Measurements from ENCODE around the gene IPPK. TPM values are rescaled to one million over a fixed set of nuclear protein-coding genes. Genes with fewer than 3 reads are reported as not detected.

The IPPK gene
- total RNA-seq, 2 experiments from 2014 or later = 9.4 to 9.7 TPM

DNA sequence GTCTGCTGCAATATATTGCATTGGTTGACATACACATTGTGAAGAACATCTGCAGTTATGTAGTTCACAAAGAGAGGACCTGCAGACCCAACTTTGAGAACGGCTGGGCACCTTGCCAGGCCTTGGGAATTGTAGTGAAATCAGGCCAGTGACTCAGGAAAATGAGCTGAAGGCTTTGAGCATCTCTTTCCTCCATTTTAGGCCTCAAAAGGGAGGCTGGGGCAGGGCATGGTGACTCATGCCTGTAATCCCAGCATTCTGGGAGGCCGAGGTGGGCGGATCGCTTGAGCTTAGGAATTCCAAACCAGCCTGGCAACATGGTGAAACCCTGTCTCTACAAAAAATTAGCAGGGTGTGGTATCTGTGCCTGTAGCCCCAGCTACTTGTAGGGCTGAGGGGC is 1.4 kb upstream of the IPPK start:
- ATAC-seq (ENCODE audit: low read depth) (no peak), DNase-seq (peak; percentile 24)
- H3K4me3 Mint-ChIP-seq = peak overlapping the region; percentile 89
- H3K36me3 Mint-ChIP-seq = peaks cover 8% of the 10 kb centered on the region
- no peaks in the 10 kb centered on the region for H3K9me3 Mint-ChIP-seq
- H3K27me3 Mint-ChIP-seq = no peaks in the 10 kb centered on the region
- H3K4me1 Mint-ChIP-seq = peaks cover 25% of the 10 kb centered on the region
- no peak overlapping the region for H3K27ac Mint-ChIP-seq
- POLR2A ChIA-PET = interaction anchor here (1.9 to 2.0 kb wide), 2 partner anchors 93 to 346 kb away, joined by 13 to 17 read pairs; partner anchors contain the start of genes BICD2, CENPP and NOL8

DNA sequence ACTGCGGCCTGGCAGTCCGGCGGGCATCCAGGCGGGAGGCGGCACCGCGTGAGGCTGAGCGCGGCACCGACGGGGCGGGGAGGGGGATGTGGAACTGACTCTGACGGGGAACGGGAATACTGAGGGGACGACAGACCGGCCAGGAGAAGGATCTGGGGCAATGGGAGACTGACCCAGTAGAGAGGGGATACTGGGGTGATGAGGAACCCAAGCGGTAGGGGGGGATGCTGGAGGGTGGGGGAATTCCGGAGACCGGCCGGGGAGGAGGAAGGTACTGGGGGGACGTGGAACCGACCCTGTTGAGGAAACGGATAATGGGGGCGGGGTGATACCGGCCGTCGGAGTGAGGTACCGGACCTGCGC is 423 bp downstream of the IPPK start:
- H3K9me3 Mint-ChIP-seq = no peaks in the 10 kb centered on the region
- DNase-seq (peak; percentile 59), ATAC-seq (ENCODE audit: low read depth) (peak; percentile 1)
- H3K4me3 Mint-ChIP-seq = peak overlapping the region; percentile 89
- peaks cover 10% of the 10 kb centered on the region for H3K36me3 Mint-ChIP-seq
- POLR2A ChIA-PET = interaction anchor here (0.6 to 2.0 kb wide), 9 partner anchors 10 to 2000 kb away, joined by 3 to 17 read pairs (median 4); partner anchors contain the start of genes BICD2, CARD19, CENPP and NOL8
- H3K4me1 Mint-ChIP-seq = peaks cover 37% of the 10 kb centered on the region
- H3K27me3 Mint-ChIP-seq = no peaks in the 10 kb centered on the region
- H3K27ac Mint-ChIP-seq = peak overlapping the region; percentile 75

DNA sequence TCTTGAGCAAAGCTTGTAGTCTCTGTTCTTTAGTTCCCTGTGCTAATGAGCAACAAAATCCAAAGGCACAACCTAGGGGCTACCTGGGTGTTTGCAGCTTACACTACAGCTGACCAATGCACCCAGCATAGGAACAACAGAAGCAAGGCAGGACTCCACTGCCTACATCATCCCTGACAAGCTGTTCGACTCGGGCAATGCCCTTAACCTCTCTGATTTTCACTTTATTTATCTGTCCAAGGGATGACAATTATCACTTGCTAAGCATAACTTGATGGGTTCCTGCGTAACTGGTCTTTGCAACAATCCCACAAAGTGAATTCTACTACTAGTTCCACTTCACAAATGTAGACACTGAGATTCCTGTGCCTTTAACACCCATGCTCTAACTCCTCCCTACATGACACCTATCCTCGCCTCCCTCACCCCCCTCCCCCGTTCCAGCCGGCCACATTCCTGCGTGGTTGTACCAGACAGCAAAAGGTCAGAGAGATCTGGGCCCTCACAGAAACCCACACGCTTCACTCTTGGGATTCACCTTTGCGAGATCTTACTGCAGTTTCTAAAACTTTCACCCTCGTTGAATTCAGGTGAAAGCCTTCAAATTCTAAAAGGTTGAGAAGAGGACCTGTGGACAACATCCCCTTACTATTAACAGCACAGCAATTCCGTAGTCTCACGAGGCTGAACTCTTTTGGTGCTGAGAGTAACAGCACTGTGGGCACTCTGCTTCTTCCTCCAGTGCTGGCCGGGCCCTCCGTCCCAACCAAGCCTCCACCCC is 995 bp downstream of the IPPK start:
- H3K4me1 Mint-ChIP-seq = peaks cover 41% of the 10 kb centered on the region
- peak overlapping the region; percentile 89 for H3K4me3 Mint-ChIP-seq

DNA sequence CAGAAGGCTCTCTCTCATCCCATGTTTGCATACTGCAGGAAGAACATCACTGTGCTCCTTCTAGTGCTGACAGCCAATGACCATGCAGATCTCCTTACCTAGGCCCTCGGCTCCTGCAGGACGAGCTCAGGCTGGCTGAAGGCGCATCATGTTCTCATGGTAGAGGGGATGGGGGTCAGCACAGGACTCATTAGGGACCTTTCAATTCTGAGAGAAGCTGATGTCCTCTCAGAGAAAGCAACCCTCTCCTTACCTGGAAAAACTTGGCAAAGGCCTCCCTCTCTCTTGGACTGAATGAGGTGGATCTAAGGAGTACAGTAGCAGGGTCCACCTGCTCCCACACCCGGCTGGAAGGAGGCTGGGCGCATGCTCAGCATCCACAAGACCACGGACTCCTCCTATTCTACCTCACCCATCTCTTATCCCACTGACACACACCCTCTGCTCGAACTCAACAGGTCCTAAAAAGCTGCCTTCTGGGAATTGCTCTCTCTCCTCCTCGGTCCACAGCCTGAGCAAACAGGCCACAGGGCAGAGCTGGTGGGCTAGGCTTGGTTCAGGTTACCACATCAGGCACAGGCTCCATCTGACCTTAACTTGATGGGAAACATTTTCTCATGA is 2.9 kb downstream of the IPPK start:
- Mint-ChIP-seq H3K27me3 (no peaks in the 10 kb centered on the region), H3K36me3 (peaks cover 8% of the 10 kb centered on the region), H3K4me3 (no peak overlapping the region), H3K4me1 (peaks cover 44% of the 10 kb centered on the region), H3K9me3 (no peaks in the 10 kb centered on the region), H3K27ac (peak overlapping the region; percentile 5)
- POLR2A ChIA-PET = no interaction called here
- ATAC-seq (ENCODE audit: low read depth) (no peak), DNase-seq (peak; percentile 6)

More for the DNA sequence above, 995 bp downstream of the IPPK start:
- H3K9me3 Mint-ChIP-seq = no peaks in the 10 kb centered on the region
- POLR2A ChIA-PET = no interaction called here
- H3K27ac Mint-ChIP-seq = peak overlapping the region; percentile 75
- peaks cover 9% of the 10 kb centered on the region for H3K36me3 Mint-ChIP-seq
- no peaks in the 10 kb centered on the region for H3K27me3 Mint-ChIP-seq
- no peak for ATAC-seq (ENCODE audit: low read depth)
- peak; percentile 11 for DNase-seq

DNA sequence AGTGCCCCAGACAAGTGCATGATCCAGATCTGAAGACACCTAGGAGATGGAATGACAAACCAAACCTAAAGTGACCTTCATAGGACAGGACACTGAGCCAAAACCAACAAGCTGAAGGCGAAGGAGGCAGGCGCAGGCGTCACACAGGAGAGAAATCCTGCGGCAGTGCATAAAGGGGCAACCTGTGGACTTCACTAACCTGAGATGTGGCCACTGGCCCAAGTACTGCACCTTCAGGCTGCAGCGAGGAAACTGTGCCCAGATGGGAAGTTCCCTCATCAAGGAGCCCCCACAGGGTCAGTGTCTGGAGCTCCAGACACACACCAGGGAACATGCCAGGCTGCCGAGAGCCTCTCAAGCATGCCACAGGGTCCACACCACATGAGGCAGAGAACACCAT is 3.7 kb downstream of the IPPK start:
- peaks cover 46% of the 10 kb centered on the region for H3K4me1 Mint-ChIP-seq
- no peaks in the 10 kb centered on the region for H3K9me3 Mint-ChIP-seq
- DNase-seq (peak; percentile 20), ATAC-seq (ENCODE audit: low read depth) (no peak)
- H3K4me3 Mint-ChIP-seq = no peak overlapping the region
- POLR2A ChIA-PET = no interaction called here
- peaks cover 8% of the 10 kb centered on the region for H3K36me3 Mint-ChIP-seq
- no peaks in the 10 kb centered on the region for H3K27me3 Mint-ChIP-seq
- peak overlapping the region; percentile 11 for H3K27ac Mint-ChIP-seq

DNA sequence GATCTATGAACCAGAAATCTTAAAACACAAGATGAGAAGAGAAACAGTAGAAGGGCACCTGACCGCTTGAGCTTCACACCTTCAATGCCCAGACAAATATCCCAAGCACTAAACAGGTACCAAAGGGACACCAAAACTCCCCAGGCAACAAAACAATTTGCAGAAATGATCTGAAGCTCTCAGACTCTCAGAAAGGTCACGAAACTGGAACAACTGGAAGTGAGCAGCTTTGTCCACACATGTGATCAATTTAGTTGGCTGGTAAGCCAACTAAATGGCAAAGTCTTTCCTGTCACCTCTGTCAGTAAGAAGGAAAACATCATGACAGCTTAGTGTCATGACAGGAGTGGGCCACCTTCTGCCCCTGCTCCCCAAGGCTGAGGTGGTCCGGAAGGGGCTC is 4.1 kb downstream of the IPPK start:
- no peaks in the 10 kb centered on the region for H3K9me3 Mint-ChIP-seq
- ATAC-seq (ENCODE audit: low read depth) (no peak), DNase-seq (no peak)
- POLR2A ChIA-PET = no interaction called here
- H3K4me3 Mint-ChIP-seq = no peak overlapping the region
- peak overlapping the region; percentile 28 for H3K27ac Mint-ChIP-seq
- no peaks in the 10 kb centered on the region for H3K27me3 Mint-ChIP-seq
- H3K4me1 Mint-ChIP-seq = peaks cover 46% of the 10 kb centered on the region
- H3K36me3 Mint-ChIP-seq = peaks cover 8% of the 10 kb centered on the region

DNA sequence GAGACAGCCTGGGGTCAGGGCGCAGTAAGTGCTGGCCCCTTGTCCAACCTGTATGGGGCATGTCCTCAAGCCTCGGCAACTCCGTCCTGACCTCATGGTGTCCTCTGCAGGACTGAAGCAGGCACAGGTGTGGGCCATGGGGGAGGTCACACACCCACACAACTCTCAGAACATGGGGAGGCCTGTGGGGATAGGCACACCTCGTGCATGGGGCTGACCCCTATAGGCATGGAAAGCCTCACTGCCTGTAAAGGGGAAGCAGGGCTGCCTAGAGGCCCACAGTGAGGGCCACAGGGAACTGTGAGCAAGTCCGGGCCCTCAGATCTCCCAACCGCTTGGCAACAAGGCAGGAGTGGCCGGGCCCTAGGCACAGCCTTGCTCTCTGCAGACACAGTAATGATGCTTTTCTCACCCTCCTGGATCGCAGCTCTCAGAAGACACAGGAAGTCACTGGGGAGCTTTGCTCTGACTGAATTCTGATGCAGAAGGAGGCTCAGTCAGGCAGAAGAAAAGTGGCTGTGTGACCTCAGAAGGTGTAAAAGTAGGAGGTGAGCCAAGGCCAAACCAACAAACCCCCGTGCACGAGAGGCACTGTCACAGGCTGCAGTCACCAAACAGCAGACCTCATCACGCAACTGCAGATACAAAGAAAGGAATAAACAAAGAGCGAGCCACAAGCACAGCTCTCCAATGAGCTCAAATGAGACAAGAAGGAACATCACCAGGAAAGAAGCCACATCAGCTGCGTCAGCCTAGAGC is 5.4 kb downstream of the IPPK start:
- H3K4me3 Mint-ChIP-seq = peak overlapping the region; percentile 54
- H3K27me3 Mint-ChIP-seq = no peaks in the 10 kb centered on the region
- H3K9me3 Mint-ChIP-seq = no peaks in the 10 kb centered on the region
- peak overlapping the region; percentile 92 for H3K27ac Mint-ChIP-seq
- POLR2A ChIA-PET = interaction anchor here (0.8 kb wide), 1 partner anchor 387 kb away, joined by 3 read pairs; no protein-coding TSS in a partner anchor
- peak; percentile 83 for ATAC-seq (ENCODE audit: low read depth)
- peaks cover 46% of the 10 kb centered on the region for H3K4me1 Mint-ChIP-seq
- peaks cover 8% of the 10 kb centered on the region for H3K36me3 Mint-ChIP-seq
- peak; percentile 42 for DNase-seq

DNA sequence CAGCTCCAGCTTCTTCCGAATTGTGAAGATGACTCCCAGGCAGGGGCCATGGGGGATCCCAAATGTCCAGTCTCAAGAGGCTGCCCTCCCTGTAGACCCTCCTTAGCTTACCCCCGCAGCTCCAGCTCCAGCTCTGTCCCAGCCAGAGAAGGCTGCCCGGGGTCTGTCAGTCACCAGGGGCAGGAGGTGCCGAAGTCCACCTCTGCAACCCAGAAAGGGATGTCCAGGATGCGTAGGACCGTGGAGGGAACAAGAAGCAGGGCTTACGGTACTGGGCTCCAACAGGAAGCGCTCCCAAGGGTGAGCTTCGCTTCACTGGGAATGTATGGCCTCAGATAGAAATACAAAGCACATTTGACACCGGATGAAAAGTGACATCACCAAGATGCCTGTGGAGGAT is 6.0 kb downstream of the IPPK start:
- no peaks in the 10 kb centered on the region for H3K9me3 Mint-ChIP-seq
- H3K36me3 Mint-ChIP-seq = peaks cover 8% of the 10 kb centered on the region
- no peak for DNase-seq
- H3K4me3 Mint-ChIP-seq = no peak overlapping the region
- POLR2A ChIA-PET = interaction anchor here (0.8 kb wide), 1 partner anchor 386 kb away, joined by 3 read pairs; no protein-coding TSS in a partner anchor
- peaks cover 43% of the 10 kb centered on the region for H3K4me1 Mint-ChIP-seq
- no peak for ATAC-seq (ENCODE audit: low read depth)
- peak overlapping the region; percentile 92 for H3K27ac Mint-ChIP-seq
- H3K27me3 Mint-ChIP-seq = no peaks in the 10 kb centered on the region

DNA sequence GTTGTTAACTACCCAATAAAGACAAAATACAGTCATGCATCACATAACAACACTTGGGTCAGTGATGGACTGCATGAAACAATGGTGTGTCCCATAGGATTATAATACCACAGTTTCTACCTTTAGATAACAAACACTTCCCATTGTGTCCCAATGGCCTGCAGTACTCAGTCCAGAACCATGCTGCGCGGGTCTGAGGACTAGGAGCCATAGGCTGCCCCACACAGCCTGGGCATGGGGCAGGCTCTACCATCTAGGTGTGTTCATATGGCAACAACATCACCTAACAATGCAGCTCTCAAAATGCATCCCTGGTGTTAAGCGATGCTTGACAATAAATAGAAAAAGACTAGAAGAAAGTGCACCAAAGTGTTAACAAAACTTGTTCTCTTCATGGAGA is 6.8 kb downstream of the IPPK start:
- Mint-ChIP-seq H3K4me1 (peaks cover 37% of the 10 kb centered on the region), H3K9me3 (no peaks in the 10 kb centered on the region), H3K36me3 (peaks cover 8% of the 10 kb centered on the region), H3K27ac (no peak overlapping the region), H3K4me3 (no peak overlapping the region), H3K27me3 (no peaks in the 10 kb centered on the region)
- no peak for ATAC-seq (ENCODE audit: low read depth)
- POLR2A ChIA-PET = no interaction called here
- DNase-seq = no peak

DNA sequence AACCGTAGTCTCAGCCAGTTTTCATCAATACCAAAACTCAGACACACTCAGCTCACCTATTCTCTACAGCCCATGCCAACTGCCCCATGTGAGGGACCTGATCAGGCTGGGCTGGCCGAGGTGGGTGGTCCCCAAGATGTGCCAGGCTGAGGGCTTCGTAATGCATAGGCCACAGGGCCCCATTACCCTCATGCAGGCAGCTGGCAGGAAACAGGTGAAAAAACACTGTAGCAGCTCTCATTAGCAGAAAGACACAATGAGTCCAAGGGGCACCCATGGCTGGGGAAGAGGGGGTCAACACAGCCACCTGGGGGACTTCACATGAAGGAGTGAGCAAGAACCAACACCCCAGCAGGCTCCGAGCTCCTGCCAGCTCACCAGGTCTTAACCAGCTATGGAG is 8.2 kb downstream of the IPPK start:
- DNase-seq = no peak
- POLR2A ChIA-PET = no interaction called here
- H3K27me3 Mint-ChIP-seq = no peaks in the 10 kb centered on the region

DNA sequence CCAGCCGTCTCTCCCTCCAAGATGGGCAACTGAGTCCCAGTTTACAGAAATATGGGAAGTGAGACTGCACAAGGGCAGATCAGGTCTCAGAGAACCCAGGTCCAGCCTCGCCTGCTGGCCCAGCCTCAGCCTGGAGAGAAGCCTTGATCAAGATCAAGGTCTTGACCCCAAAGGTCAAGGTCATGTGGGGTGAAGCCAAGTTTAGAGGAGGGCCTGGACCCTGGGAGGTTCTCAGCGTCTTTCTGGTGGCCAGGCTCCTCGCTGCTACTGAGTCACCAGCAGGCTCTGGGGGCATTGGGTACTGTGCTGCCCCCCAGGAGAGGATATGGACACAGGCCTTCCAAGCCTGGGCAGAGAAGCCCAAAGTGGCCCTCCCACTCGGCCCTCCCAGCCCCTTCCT is 8.8 kb downstream of the IPPK start:
- H3K27ac Mint-ChIP-seq = peak overlapping the region; percentile 42
- DNase-seq = no peak
- POLR2A ChIA-PET = no interaction called here
- peaks cover 26% of the 10 kb centered on the region for H3K4me1 Mint-ChIP-seq
- H3K36me3 Mint-ChIP-seq = peaks cover 9% of the 10 kb centered on the region
- no peak for ATAC-seq (ENCODE audit: low read depth)
- H3K27me3 Mint-ChIP-seq = no peaks in the 10 kb centered on the region
- no peak overlapping the region for H3K4me3 Mint-ChIP-seq
- no peaks in the 10 kb centered on the region for H3K9me3 Mint-ChIP-seq

More for the DNA sequence above, 8.2 kb downstream of the IPPK start:
- Mint-ChIP-seq H3K4me3 (no peak overlapping the region), H3K27ac (peak overlapping the region; percentile 42), H3K4me1 (peaks cover 27% of the 10 kb centered on the region), H3K36me3 (peaks cover 9% of the 10 kb centered on the region), H3K9me3 (no peaks in the 10 kb centered on the region)
- ATAC-seq (ENCODE audit: low read depth) = no peak

DNA sequence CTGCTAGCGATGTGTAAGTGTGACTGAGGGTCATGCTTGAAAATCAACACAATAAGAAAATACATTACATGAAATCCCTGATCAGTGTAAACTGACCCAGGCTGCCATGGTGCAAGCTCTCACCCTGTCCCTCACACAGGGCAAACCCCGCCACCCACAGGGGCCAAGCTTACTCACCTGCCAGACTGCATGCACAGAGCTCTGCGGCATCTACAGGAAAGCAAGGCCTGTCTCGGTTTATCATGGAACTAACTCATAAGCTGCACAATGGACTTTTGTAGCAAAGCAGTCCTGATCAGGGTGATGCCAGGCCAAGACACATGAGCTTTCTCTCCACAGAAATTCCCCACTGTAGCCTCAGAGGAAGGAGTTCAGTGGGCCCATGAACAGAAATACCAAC is 9.7 kb downstream of the IPPK start:
- Mint-ChIP-seq H3K4me3 (no peak overlapping the region), H3K9me3 (no peaks in the 10 kb centered on the region), H3K27ac (no peak overlapping the region), H3K36me3 (peaks cover 8% of the 10 kb centered on the region), H3K27me3 (no peaks in the 10 kb centered on the region), H3K4me1 (peaks cover 22% of the 10 kb centered on the region)
- no peak for DNase-seq
- POLR2A ChIA-PET = no interaction called here
- ATAC-seq (ENCODE audit: low read depth) = no peak

DNA sequence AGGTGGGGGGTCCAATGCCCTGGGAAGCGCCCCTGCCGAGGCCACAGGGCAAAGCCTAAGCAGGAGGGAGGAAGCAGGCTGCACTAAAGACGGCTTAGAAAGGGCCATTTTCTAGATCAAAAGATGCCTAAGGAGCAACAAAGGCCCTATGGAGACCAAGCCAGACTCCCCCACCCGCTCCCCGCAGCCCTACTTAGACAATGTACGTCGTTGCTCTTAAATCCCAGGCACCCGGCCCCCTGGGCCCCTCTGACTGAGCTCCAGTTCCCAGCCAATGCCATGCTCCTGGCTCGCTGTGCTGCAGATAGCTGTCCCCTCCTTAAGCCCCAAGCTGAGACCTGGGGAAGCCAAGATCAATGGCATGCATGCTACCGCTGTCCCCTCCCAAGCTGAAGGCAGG is 10.3 kb downstream of the IPPK start:
- POLR2A ChIA-PET = no interaction called here
- ATAC-seq (ENCODE audit: low read depth) = no peak
- H3K27ac Mint-ChIP-seq = no peak overlapping the region
- no peaks in the 10 kb centered on the region for H3K9me3 Mint-ChIP-seq
- peaks cover 8% of the 10 kb centered on the region for H3K36me3 Mint-ChIP-seq
- H3K4me1 Mint-ChIP-seq = peaks cover 15% of the 10 kb centered on the region
- H3K27me3 Mint-ChIP-seq = no peaks in the 10 kb centered on the region
- no peak for DNase-seq
- H3K4me3 Mint-ChIP-seq = no peak overlapping the region

Data from activated naive CD8-positive, alpha-beta T cell treated with anti-CD3 and anti-CD28 coated beads, Interleukin-2, amount 10 ng/mL, durations not matched to agents 7 days and 5 days (primary cell).